K562 (cell line): ENCODE measurements around the gene PARD6B. TPM values are rescaled to one million over a fixed set of nuclear protein-coding genes. Genes with fewer than 3 reads are reported as not detected.

Experiments
- COPS2 ChIP-seq: fragments of 450-650 bp; conservative IDR thresholded peaks from 2 replicates; pipeline ENCODE4 v1.6.1; 2016; ENCODE audit warnings: mild to moderate bottlenecking, moderate library complexity
- CREBBP ChIP-seq: IDR thresholded peaks from one replicate; pipeline ENCODE4 v1.6.1; 2012; ENCODE audit warnings: low read depth, mild to moderate bottlenecking, control low read depth, inconsistent platforms, low read length
- ELK1 ChIP-seq: sonication (generic); formaldehyde crosslinking; IDR thresholded peaks from 2 replicates; pipeline ENCODE4 v1.8.1; 2022; ENCODE audit warnings: missing genetic modification reagents
- GTF2A2 ChIP-seq: IDR thresholded peaks from 2 replicates; pipeline ENCODE4 v1.6.1; 2016; ENCODE audit warnings: mild to moderate bottlenecking, missing genetic modification characterization, missing compliant biosample characterization
- HDAC2 ChIP-seq: fragments of 450-650 bp; IDR thresholded peaks from 2 replicates; pipeline ENCODE4 v1.6.1; 2016; ENCODE audit warnings: mild to moderate bottlenecking
- JUND ChIP-seq, 2 experiments: IDR thresholded peaks; 2 replicates in 1 of 2; 3 replicates in 1 of 2; pipeline ENCODE4 v1.6.1; 2011; ENCODE audit warnings: borderline replicate concordance in 2 of 2, low read depth in 2 of 2, low read length in 2 of 2, improper control_type of control experiment in 1 of 2, missing biosample characterization in 1 of 2, missing genetic modification characterization in 1 of 2, missing genetic modification reagents in 1 of 2
- KLF6 ChIP-seq: fragments of 250-450 bp; sonication (Bioruptor Pico); IDR thresholded peaks from 2 replicates; pipeline ENCODE4 v1.4.0; 2020; ENCODE audit warnings: mild to moderate bottlenecking, moderate library complexity, borderline replicate concordance
- NFIX ChIP-seq: fragments of 250-450 bp; sonication (Bioruptor Pico); IDR thresholded peaks from 2 replicates; pipeline ENCODE4 v1.4.0; 2020; ENCODE audit warnings: low read depth, mild to moderate bottlenecking, moderate library complexity
- SLC30A9 ChIP-seq: fragments of 250-450 bp; sonication (Bioruptor Pico); IDR thresholded peaks from 2 replicates; pipeline ENCODE4 v1.8.0; 2022; ENCODE audit warnings: mild to moderate bottlenecking, moderate library complexity
- SP1 ChIP-seq: sonication (generic); formaldehyde crosslinking; IDR thresholded peaks from 2 replicates; pipeline ENCODE4 v1.8.1; 2022; ENCODE audit warnings: mild to moderate bottlenecking, missing genetic modification reagents
- TAF7 ChIP-seq: fragments of 450-650 bp; IDR thresholded peaks from 2 replicates; pipeline ENCODE4 v1.6.1; 2016; ENCODE audit warnings: missing genetic modification characterization, missing compliant biosample characterization
- TAL1 ChIP-seq: fragments of 450-650 bp; IDR thresholded peaks from 2 replicates; pipeline ENCODE4 v1.6.1; 2016; ENCODE audit warnings: mild to moderate bottlenecking
- TRIM25 ChIP-seq: fragments of 450-650 bp; IDR thresholded peaks from 2 replicates; pipeline ENCODE4 v1.7.0; 2016; ENCODE audit warnings: borderline replicate concordance
- XRCC4 ChIP-seq: IDR thresholded peaks from one replicate; pipeline ENCODE4 v1.6.1; 2011; ENCODE audit not compliant: insufficient read depth, insufficient read length; ENCODE audit errors: extremely low read depth
- ZKSCAN3 ChIP-seq: fragments of 250-450 bp; sonication (Bioruptor Pico); IDR thresholded peaks from 2 replicates; pipeline ENCODE4 v1.4.0; 2020
- ZNF384 ChIP-seq: IDR thresholded peaks from 2 replicates; pipeline ENCODE4 v1.6.1; 2012; ENCODE audit warnings: low read depth, low read length, improper control_type of control experiment
- ZNF431 ChIP-seq: sonication (generic); formaldehyde crosslinking; IDR thresholded peaks from 2 replicates; pipeline ENCODE4 v1.8.0; 2022; ENCODE audit warnings: mild to moderate bottlenecking, missing genetic modification reagents
- ZNF436 ChIP-seq: fragments of 250-450, 450-650 bp; sonication (Bioruptor Pico); formaldehyde crosslinking; IDR thresholded peaks from 2 replicates; pipeline ENCODE4 v1.7.0; 2020; ENCODE audit warnings: mild to moderate bottlenecking
- ZNF518B ChIP-seq: fragments of 250-450 bp; sonication (Bioruptor Pico); IDR thresholded peaks from 2 replicates; pipeline ENCODE4 v1.5.0; 2021; ENCODE audit warnings: mild to moderate bottlenecking, moderate library complexity
- ZNF561 ChIP-seq: fragments of 450-650 bp; formaldehyde crosslinking; conservative IDR thresholded peaks from 2 replicates; pipeline ENCODE4 v1.4.0; 2020; ENCODE audit warnings: mild to moderate bottlenecking, moderate library complexity
- ZNF644 ChIP-seq: fragments of 200-800 bp; sonication (Bioruptor generic); IDR thresholded peaks from 2 replicates; pipeline ENCODE4 v1.6.1; 2016; ENCODE audit warnings: low read depth, missing genetic modification characterization, missing compliant biosample characterization
- ZNF764 ChIP-seq: fragments of 250-450 bp; sonication (Bioruptor Pico); IDR thresholded peaks from 2 replicates; pipeline ENCODE4 v1.4.0; 2020; ENCODE audit warnings: low read depth, mild to moderate bottlenecking, moderate library complexity
- ZNF766 ChIP-seq: fragments of 200-800 bp; sonication (Bioruptor generic); conservative IDR thresholded peaks from 2 replicates; pipeline ENCODE4 v1.6.1; 2016; ENCODE audit warnings: missing genetic modification characterization, missing compliant biosample characterization
- polyA plus RNA-seq, 8 experiments: library from polyadenylated mRNA; depleted of rRNA in 4 of 8; stranded (reverse) in 5 of 8; unstranded in 3 of 8; fragments of >200 nt; fragmentation: Nextera tagmentation in 2 of 8; fragmentation: Illumina TruSeq in 1 of 8; extraction: Ambion mirVana in 2 of 8; extraction: Trizol in 1 of 8; gene quantifications; 2 replicates each; pipeline versions ENCODE4 v1.2.1 to v1.2.3, GENCODE V29; 2011 to 2014; ENCODE audit warnings: inconsistent platforms in 1 of 8, missing spikeins in 1 of 8
- total RNA-seq, 7 experiments: library from RNA; depleted of rRNA in 6 of 7; stranded (reverse); fragments of >200 nt in 6 of 7; fragmentation: Illumina TruSeq in 2 of 7; extraction: Trizol in 2 of 7; gene quantifications; 2 replicates each; pipeline versions ENCODE4 v1.2.1 to v1.2.3, GENCODE V29; 2011 to 2021; ENCODE audit warnings: low replicate concordance in 1 of 7

Gene PARD6B
- total and polyA plus RNA-seq, 9 of the 15 experiments (the other 6 are each of a cell fraction or from before 2014, with no cell fraction given), result 1.7 to 12.3 (median 5.5) TPM

GRCh38 chr20:50729901-50730764 lies 1.2 kb upstream of the PARD6B start (continued):
- TF ChIP-seq JUND (IDR thresholded peaks at IDR 0.05; ENCODE audit: borderline replicate concordance, low read depth, low read length) (no peak), JUND (tag; IDR thresholded peaks at IDR 0.05; ENCODE audit: borderline replicate concordance, low read depth, low read length) (no peak), KLF6 (CRISPR knock-in tag) (no peak), ZNF436 (CRISPR knock-in tag) (0 out of 2 replicates have a peak, but pooled peaks have one; percentile 27), ELK1 (CRISPR knock-in tag) (no peak), ZNF764 (no peak), TAF7 (no peak), ZNF518B (no peak), CREBBP (no peak), XRCC4 (no peak), NFIX (no peak), ZNF766 (CRISPR knock-in tag) (no peak), TAL1 (no peak), TRIM25 (no peak), SLC30A9 (CRISPR knock-in tag) (no peak), COPS2 (no peak), ZNF431 (CRISPR knock-in tag) (no peak), ZNF384 (0 out of 2 replicates have a peak, but pooled peaks have one; percentile 3), GTF2A2 (tag) (no peak), SP1 (CRISPR knock-in tag) (no peak), ZNF644 (tag) (no peak), ZKSCAN3 (no peak), ZNF561 (no peak), HDAC2 (no peak)
